NOMO-1 (cell line): Measurements from ENCODE around the gene GOT2.
"Not testable (repeated sequence)": the region's sequence is repeated elsewhere in the genome, so short reads cannot be mapped to it uniquely, and the experiment has no call there.

Experiments
- DNase-seq, 2 experiments: peaks; one replicate each; lab custom pipeline; 2025; ENCODE audit not compliant: unreplicated experiment in 2 of 2; lab: John Stamatoyannopoulos, UW

Gene GOT2

GRCh38 chr16:58733671-58734458 lies at the start of gene GOT2:
TSS of gene GOT2 (minus strand) at chr16:58734316. CDS start at chr16:58734228, 88 bp downstream.
- peak; percentile 84 to 87 for DNase-seq

GRCh38 chr16:58779291-58779690 lies 45.2 kb upstream of the GOT2 start:
- not testable (repeated sequence) for DNase-seq

- no peak for DNase-seq
Measured at GRCh38 chr16:58773870-58774269, 39.8 kb upstream of the GOT2 start.

GRCh38 chr16:58768145-58768544 lies 34.0 kb upstream of the GOT2 start:
- no peak for DNase-seq

GRCh38 chr16:58767581-58767980 lies 33.5 kb upstream of the GOT2 start:
- no peak for DNase-seq

GRCh38 chr16:58756650-58757332 lies 22.7 kb upstream of the GOT2 start:
- DNase-seq, result no peak

- peak; percentile 75 to 85 for DNase-seq
Measured at GRCh38 chr16:58755989-58756649, 22.0 kb upstream of the GOT2 start.

GRCh38 chr16:58753711-58754134 lies 19.6 kb upstream of the GOT2 start:
- DNase-seq, result no peak

- no peak for DNase-seq
Measured at GRCh38 chr16:58744497-58744896, 10.4 kb upstream of the GOT2 start.

- DNase-seq, result no peak
Measured at GRCh38 chr16:58741976-58742375, 7.9 kb upstream of the GOT2 start.

- no peak for DNase-seq
Measured at GRCh38 chr16:58741166-58741565, 7.0 kb upstream of the GOT2 start.

- DNase-seq, result no peak
Measured at GRCh38 chr16:58738672-58739296, 4.7 kb upstream of the GOT2 start.

GRCh38 chr16:58736341-58736740 lies 2.2 kb upstream of the GOT2 start:
- not testable (repeated sequence) for DNase-seq

- DNase-seq, result no peak
Measured at GRCh38 chr16:58734459-58734787, 307 bp upstream of the GOT2 start.

GRCh38 chr16:58733248-58733670 lies 857 bp downstream of the GOT2 start:
- DNase-seq, result peak; percentile 3 to 26

- DNase-seq, result no peak
Measured at GRCh38 chr16:58732545-58733247, 1.4 kb downstream of the GOT2 start.

- no peak for DNase-seq
Measured at GRCh38 chr16:58730724-58731370, 3.3 kb downstream of the GOT2 start.

- no peak for DNase-seq
Measured at GRCh38 chr16:58727796-58728568, 6.1 kb downstream of the GOT2 start.

GRCh38 chr16:58727028-58727781 lies 6.9 kb downstream of the GOT2 start:
- no peak for DNase-seq
